ENCODE measurements around the gene UNC93B1.

The UNC93B1 gene

DNA sequence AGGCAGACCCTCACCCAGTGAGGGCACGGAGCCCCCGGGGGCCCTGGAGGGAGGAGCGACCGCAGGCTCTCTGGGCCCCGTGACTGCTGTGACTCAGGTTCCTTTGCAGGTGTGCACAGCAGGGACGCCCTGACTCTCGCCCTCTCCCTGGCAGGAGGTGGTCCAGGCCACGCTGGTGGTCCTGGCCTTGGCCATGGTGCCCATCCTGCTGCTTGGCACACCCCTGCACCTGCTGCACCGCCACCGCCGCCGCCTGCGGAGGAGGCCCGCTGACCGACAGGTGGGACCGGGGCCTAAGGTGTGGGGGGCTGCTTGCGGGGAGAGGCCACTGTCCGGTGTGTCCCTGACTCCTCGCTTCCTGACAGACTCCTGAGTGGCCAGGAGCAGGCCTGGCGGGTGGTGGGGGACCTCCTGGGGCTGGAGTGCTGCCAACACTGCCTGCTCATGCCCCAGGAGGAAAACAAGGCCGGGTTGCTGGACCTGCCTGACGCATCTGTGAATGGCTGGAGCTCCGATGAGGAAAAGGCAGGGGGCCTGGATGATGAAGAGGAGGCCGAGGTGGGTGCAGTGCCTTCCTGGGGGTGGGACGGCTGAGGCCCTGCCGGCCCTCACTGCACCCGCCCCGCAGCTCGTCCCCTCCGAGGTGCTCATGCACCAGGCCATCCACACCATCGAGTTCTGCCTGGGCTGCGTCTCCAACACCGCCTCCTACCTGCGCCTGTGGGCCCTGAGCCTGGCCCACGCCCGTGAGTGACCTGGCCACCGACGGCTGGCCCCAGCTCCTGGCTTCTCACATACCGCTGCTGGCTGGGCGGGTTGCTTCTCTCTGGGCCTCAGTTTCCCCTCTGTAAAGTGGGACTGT is 45.8 kb upstream of the UNC93B1 start:
- POLR2A ChIA-PET (ENCODE audit: low non-redundant PET): no interaction called here
- no peak for DNase-seq (ENCODE audit: low spot score)
- CTCF ChIA-PET: no interaction called here
- TF ChIP-seq, protein P1, sequence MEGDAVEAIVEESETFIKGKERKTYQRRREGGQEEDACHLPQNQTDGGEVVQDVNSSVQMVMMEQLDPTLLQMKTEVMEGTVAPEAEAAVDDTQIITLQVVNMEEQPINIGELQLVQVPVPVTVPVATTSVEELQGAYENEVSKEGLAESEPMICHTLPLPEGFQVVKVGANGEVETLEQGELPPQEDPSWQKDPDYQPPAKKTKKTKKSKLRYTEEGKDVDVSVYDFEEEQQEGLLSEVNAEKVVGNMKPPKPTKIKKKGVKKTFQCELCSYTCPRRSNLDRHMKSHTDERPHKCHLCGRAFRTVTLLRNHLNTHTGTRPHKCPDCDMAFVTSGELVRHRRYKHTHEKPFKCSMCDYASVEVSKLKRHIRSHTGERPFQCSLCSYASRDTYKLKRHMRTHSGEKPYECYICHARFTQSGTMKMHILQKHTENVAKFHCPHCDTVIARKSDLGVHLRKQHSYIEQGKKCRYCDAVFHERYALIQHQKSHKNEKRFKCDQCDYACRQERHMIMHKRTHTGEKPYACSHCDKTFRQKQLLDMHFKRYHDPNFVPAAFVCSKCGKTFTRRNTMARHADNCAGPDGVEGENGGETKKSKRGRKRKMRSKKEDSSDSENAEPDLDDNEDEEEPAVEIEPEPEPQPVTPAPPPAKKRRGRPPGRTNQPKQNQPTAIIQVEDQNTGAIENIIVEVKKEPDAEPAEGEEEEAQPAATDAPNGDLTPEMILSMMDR (conservative IDR thresholded peaks at IDR 0.05; ENCODE audit: low read depth): no peak
- H3K27ac ChIP-seq: no peak overlapping the region

DNA sequence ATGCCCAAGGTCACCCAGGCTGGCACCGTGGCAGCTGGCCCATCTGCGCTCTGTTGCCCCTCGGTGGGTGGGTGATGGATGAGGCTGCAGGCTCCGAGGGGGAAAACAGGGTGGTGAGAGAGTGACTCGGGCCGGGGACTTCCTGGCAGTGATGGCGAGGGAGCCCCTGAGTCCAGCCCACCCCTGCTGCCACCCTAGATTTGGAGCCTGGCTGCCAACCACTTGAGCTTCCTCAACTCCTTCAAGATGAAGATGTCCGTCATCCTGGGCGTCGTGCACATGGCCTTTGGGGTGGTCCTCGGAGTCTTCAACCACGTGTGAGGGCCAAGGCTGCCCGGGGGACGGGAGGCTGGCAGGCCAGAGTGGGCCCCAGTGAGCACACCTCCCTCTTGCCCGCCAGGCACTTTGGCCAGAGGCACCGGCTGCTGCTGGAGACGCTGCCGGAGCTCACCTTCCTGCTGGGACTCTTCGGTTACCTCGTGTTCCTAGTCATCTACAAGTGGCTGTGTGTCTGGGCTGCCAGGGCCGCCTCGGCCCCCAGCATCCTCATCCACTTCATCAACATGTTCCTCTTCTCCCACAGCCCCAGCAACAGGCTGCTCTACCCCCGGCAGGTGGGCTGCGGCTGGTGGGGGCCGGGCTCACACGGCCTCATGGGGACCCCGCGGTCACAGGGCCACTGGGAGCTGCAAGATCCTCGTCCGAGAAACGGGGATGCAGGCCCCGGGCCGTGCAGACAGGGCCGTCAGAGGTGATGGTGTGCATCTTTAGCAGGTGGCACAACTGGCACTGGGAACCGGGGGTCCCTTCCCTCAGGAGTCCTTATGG is 45.0 kb upstream of the UNC93B1 start:
- ChIA-PET CTCF (no interaction called here), POLR2A (ENCODE audit: low non-redundant PET) (no interaction called here)
- DNase-seq (ENCODE audit: low spot score): no peak

DNA sequence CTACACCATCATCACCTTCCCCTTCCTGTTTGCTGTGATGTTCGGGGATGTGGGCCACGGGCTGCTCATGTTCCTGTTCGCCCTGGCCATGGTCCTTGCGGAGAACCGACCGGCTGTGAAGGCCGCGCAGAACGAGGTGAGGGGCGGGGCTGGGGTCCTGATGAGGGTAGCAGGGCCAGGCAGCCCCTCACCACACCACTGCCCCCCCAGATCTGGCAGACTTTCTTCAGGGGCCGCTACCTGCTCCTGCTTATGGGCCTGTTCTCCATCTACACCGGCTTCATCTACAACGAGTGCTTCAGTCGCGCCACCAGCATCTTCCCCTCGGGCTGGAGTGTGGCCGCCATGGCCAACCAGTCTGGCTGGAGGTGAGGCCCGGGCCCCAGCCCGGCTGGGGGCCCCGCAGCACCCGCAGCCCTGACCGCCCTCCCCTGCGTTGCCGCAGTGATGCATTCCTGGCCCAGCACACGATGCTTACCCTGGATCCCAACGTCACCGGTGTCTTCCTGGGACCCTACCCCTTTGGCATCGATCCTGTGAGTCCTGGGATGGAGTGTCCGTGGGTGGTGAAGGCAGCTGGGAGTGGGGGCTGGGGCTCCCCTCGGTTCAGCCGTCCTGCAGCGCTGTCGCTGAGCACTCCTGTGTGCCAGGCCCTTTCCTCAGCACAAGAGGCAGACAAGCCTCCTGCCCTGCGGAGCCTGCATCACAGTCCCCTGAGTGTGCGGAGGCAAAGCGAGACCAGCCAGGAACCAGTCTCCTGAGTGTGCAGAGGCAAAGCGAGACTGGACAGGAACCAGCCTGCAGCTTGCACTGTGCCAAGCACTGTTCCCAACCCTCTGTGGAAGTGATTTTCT is 43.8 kb upstream of the UNC93B1 start:
- ChIA-PET POLR2A (ENCODE audit: low non-redundant PET) (interaction anchor here (0.6 kb wide), 1 partner anchor 38 kb away, joined by 5 read pairs; no protein-coding TSS in a partner anchor), CTCF (no interaction called here)
- TF ChIP-seq, protein P1 (conservative IDR thresholded peaks at IDR 0.05; ENCODE audit: low read depth): no peak
- DNase-seq (ENCODE audit: low spot score): no peak
- H3K27ac ChIP-seq: peak overlapping the region; percentile 44

More for the DNA sequence above, 45.0 kb upstream of the UNC93B1 start:
- H3K27ac ChIP-seq: peak overlapping the region; percentile 7; the same call in 1 of the 2 replicates
- TF ChIP-seq, protein P1 (conservative IDR thresholded peaks at IDR 0.05; ENCODE audit: low read depth): no peak

DNA sequence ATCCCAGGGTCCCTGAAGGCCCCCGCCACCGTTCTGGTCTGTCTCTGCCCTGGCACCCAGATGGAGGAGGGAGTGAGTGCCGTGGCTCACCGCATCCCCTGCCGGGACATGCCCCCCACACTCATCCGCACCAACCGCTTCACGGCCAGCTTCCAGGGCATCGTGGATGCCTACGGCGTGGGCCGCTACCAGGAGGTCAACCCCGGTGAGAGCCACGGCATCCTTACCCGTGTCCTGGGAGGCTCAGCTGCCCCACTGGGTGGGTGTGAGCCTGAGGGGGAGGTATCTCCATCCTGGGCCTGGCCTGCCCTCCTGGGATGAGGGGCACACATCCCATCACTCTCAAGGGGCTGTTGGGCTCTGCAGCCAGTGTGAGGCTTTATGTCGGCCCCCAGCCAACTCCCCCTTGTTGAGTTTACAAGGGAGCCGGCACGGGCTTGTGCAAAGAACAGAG is 41.0 kb upstream of the UNC93B1 start:
- CTCF ChIA-PET: interaction anchor here (0.9 kb wide), 1 partner anchor 13 kb away, joined by 3 read pairs; no protein-coding TSS in a partner anchor
- TF ChIP-seq, protein P1 (conservative IDR thresholded peaks at IDR 0.05; ENCODE audit: low read depth): no peak
- no peak for DNase-seq (ENCODE audit: low spot score)
- POLR2A ChIA-PET (ENCODE audit: low non-redundant PET): interaction anchor here (0.6 kb wide), 1 partner anchor 43 kb away, joined by 7 read pairs; no protein-coding TSS in a partner anchor
- H3K27ac ChIP-seq: no peak overlapping the region

DNA sequence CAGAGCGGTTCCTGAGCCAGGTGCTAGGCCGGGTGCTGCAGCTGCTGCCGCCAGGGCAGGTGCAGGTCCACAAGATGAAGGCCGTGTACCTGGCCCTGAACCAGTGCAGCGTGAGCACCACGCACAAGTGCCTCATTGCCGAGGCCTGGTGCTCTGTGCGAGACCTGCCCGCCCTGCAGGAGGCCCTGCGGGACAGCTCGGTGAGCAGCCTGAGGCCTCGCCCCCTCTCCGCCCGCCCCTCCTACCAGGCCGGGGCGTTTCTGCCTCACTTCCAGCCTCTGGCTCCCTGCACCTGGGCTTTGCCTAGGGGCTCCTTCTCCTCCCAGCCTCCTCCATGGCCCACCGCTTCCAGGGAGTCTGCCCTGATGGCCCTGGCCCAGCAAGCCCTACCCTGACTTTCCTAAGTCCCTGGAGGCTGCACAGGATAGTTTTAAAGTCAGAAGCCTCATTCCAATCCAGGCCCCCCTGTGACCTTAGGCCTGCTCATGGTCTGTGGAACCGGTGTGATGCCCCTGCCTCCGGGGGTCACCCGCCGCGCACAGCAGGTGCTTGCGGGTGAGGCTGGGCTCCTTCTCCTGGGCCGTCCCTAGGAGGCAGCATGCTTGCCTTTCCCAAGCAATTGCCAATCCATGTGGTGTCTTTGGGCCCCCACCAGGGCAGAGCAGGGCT is 40.4 kb upstream of the UNC93B1 start:
- ChIA-PET CTCF (no interaction called here), POLR2A (ENCODE audit: low non-redundant PET) (no interaction called here)
- no peak overlapping the region for H3K27ac ChIP-seq
- TF ChIP-seq, protein P1 (conservative IDR thresholded peaks at IDR 0.05; ENCODE audit: low read depth): no peak
- no peak for DNase-seq (ENCODE audit: low spot score)

Data from RWPE1 (cell line).